ENCODE results near the gene UQCRC1.

Gene UQCRC1

GRCh38 chr3:48599077-48599501 lies 10.4 kb downstream of the UQCRC1 start:
- DNase-seq, result no peak

- DNase-seq, result no peak
These were observed 10.9 kb downstream of the UQCRC1 start for GRCh38 chr3:48598323-48599076.

- DNase-seq, result no peak
These were observed 12.0 kb downstream of the UQCRC1 start for GRCh38 chr3:48597408-48597800.

GRCh38 chr3:48596676-48597407 lies 12.6 kb downstream of the UQCRC1 start:
- DNase-seq, result no peak

- no peak for DNase-seq
These were observed 13.3 kb downstream of the UQCRC1 start for GRCh38 chr3:48596157-48596556.

- peak in 4 of 56 donors; percentile 13 to 75 (median 42) for DNase-seq
These were observed 13.8 kb downstream of the UQCRC1 start for GRCh38 chr3:48595526-48596121.

GRCh38 chr3:48595075-48595525 lies 14.3 kb downstream of the UQCRC1 start, which contains the start of gene COL7A1:
Gene COL7A1 (minus strand): TSS chr3:48595329. CDS start chr3:48595159, 170 bp downstream.
- peak in 1 of 56 donors; percentile 59 for DNase-seq

GRCh38 chr3:48594417-48595049 lies 14.9 kb downstream of the UQCRC1 start:
- peak in 1 of 56 donors; percentile 45 for DNase-seq

- DNase-seq, result no peak
These were observed 16.1 kb downstream of the UQCRC1 start for GRCh38 chr3:48593337-48593736.

- DNase-seq, result no peak
These were observed 16.8 kb downstream of the UQCRC1 start for GRCh38 chr3:48592519-48593087.

GRCh38 chr3:48591886-48592518 lies 17.4 kb downstream of the UQCRC1 start:
- DNase-seq, result no peak

GRCh38 chr3:48591436-48591835 lies 18.0 kb downstream of the UQCRC1 start:
- no peak for DNase-seq

- peak in 6 of 56 donors; percentile 7 to 47 (median 16) for DNase-seq
These were observed 21.2 kb downstream of the UQCRC1 start for GRCh38 chr3:48588230-48588629.

- DNase-seq, result no peak
These were observed 21.8 kb downstream of the UQCRC1 start for GRCh38 chr3:48587686-48588085.

- DNase-seq, result no peak
These were observed 24.0 kb downstream of the UQCRC1 start for GRCh38 chr3:48585411-48585810.

- no peak for DNase-seq
These were observed 24.6 kb downstream of the UQCRC1 start for GRCh38 chr3:48584836-48585235.

GRCh38 chr3:48581621-48582481 lies 27.6 kb downstream of the UQCRC1 start:
- no peak for DNase-seq

GRCh38 chr3:48576647-48577046 lies 32.8 kb downstream of the UQCRC1 start:
- DNase-seq, result no peak

- no peak for DNase-seq
These were observed 34.1 kb downstream of the UQCRC1 start for GRCh38 chr3:48575366-48575765.

Data from nucleus accumbens (tissue), 56 donors.